ENCODE measurements around the gene CD300LF.
A peak's percentile ranks its signal among the peaks of the same experiment; 100 is the strongest.

The CD300LF gene

DNA sequence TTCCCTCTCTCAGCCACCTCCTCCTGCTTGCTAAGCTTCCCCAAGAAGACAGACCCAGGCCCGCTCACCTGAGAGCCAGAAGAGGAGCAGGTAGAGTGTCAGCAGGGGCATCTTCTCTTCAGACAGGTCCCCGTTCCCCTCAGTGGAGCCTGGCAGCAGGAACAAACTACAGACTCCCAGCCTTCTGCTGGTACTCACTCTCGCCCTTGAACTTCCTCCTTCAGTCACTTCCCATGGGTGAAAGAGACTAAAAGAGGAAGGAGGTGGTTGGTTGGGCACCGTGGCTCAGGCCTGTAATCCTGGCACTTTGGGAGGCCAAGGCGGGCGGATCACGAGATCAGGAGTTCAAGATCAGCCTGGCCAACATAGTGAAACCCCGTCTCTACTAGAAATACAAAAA lies at the start of gene CD300LF:
Gene CD300LF (minus strand): TSS at position 168 of the 400 bp plus-strand sequence. CDS start 57 bp downstream, at position 111.
- DNase-seq (ENCODE audit: low spot score) = no peak

DNA sequence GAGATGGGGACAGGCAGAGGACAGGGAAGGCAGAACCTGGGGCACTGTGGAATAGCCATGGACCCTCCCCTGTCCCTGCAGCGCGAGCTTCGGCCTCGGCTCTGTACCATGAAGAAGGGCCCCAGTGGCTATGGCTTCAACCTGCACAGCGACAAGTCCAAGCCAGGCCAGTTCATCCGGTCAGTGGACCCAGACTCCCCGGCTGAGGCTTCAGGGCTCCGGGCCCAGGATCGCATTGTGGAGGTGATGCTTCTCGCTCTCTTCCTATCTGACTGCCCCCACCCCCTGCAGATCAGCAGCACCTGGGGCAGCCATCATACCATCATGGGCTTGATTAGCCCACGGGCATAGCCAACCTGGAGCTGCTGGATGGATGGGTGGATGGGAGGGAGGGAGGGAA lies 49.2 kb upstream of the CD300LF start:
- no peak for DNase-seq (ENCODE audit: low spot score)

DNA sequence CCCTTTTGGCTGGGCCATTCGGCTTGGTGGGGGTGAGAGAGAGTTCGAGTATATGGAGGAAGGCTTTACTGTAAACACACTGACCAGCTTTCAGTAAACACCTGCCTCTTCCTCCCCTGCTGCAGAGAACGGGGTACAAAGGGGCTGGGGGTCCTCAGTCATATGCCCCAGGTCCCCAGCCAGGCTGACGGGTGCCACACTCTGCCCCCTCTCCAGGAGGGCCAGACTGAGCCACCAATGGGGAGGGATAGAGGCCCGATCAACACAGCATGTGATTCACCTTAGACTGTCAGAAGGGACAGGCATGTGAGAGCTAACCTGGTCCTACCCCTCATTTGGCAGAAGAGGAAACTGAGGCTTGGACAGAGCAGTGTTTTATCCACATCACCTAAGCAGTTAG lies 48.7 kb upstream of the CD300LF start:
- no peak for DNase-seq (ENCODE audit: low spot score)

DNA sequence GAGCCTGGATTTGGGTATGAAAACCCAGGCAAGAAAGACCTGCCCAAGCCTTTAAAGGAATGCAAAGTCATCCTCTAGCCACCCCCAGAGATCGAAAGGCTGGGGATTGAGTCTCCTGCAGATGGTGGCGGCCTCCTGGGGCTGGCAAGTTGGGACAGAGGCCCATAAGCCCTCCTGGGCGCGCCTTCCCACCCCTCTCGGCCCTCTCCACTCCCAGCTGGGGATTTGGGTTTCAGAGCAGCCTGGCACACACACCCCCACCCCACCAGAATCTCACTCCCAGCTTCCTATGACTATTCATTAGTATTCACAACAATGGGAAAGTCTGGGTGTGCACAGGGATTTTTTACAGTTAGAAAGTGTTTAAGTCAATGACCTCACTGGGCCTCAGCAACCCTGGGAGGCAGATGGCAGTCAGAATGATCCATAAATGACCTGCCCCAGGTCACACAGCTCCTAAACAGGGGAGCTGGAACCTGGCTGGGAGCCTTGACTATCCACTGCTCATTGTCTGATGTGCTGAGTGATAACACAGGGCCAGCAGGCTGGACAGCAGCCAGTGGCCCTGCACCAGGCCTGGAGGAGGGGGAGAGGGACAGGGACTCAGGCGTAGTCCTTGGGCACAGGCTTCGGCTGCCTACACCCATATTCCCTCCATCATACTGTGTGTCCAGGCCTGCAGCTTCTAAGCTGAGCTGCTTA lies 47.8 kb upstream of the CD300LF start:
- DNase-seq (ENCODE audit: low spot score) = no peak

DNA sequence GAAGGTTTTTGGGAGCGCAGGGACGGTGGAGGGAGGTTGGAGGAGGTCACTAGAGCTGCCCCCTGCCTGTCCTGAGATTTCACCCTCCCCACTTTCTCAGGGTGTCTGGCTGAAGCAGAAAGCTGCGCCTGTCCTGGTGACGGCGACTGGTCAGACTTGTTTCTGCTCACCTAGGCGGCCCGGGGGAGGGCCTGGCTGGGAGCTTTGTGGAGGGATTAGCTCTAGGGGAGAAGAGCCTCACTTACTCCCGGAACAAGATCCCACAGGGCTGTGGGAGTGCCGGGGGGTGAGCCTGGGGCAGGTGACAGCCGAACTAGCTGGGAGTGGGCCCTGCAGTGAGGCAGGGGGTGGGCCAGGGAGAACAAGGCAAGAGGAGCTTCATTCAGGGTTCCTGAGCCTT lies 47.2 kb upstream of the CD300LF start:
- no peak for DNase-seq (ENCODE audit: low spot score)

DNA sequence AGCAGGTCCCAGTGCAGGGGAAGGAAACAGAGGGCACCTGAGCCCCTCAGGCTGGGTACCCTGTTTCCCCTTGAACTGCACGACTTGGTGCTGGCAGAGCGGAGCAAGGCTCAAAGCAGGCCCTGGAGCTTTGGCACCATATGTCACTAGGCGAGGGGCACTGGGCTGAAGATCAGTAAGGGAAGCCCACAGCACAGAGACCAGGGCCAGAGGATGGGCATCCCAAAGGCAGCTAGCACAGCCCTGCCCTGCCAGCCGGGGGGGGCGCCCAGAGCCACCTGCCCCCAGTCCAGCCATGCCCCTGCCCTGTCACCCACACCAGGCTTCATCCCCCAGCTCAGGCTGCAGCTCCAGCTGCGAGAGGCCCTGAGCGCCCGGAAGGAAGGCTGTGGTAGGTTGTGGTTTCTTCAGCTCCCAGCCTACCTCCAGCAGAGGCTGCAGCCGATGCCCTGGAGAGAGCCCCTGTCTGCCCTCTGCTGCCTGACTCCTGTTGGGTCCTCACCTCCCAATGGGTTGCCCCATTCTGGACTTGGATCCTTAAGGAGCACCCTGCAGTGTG lies 46.6 kb upstream of the CD300LF start:
- DNase-seq (ENCODE audit: low spot score) = no peak

DNA sequence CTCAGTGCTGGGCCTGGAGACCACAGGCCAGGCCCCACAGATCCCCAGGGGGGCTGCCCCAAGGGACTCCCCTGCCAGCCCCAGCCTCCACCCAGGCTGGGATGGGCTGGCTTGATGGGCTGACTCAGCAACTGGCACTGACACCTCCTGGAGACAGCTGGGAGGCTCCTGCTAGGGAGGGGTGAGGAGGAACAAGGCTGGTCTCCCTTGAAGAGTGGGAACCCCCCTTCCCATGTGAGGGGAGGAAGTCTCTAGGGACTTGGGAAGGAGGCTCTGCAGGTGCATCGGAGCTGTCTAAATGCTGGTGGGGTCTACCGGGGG lies 46.1 kb upstream of the CD300LF start:
- peak; percentile 75 for DNase-seq (ENCODE audit: low spot score)

DNA sequence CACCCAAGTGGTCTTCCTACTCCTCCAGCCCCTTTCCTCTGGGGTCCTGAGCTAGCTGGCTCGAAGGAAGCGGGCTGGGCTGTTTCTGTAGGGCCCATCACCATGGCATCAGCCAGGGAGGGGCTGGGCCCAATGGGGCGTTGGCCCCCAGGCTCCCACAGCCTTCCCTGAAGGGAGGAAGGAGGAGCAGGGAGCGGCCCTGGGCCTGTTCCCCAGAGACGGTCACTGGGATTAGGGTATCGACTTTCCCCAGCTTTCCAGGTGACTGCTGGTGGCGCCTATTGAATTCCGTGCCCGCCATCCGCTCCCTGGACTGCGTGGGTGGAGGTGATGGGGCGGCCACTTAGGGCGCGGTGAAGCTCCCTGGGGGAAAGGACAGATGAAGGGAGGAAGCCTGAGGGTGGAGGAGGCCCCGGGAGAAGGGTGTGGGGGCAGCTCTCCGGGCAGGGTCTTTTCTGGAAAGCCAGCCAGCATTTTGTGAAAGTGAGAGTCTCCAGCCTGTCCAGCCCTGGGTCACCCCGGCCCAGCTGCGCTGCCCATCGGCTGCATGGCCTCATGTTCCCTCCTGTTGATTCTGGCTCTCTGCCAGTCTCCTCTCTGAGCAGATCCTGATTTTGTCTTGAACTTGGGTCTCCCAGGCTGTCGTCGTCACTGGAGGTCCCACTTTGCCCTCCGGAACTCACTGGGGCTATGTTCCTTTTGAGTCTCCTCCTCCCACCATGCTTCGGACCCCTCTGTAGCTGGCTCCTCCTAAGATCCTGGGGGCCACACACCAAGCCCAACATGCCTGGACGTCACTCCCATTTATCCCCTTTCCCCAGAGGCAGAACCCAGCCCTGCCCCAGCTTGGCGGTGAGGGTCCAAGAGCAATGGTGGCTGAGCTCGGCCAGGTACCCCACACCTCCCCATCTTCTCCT lies 45.5 kb upstream of the CD300LF start:
- DNase-seq (ENCODE audit: low spot score) = no peak

DNA sequence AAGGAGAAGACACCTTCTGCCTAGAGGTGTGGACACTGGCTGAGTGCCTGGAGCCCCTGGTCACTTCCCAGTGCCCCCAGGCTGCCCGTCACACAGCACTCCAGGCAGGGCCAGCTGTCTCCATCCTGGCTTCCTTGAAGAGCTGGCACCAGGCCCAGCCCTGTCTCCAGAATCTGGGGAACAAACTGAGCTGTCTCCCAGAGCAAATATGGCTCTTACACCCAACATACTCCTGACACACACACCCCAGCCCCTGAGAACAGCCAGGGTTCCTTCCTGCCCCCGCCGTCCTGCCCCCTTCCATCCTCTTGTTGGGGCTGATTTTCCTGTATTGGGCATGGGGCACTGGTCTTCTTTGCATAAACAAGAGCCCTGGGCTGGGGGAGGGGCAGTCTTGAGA lies 44.8 kb upstream of the CD300LF start:
- no peak for DNase-seq (ENCODE audit: low spot score)

DNA sequence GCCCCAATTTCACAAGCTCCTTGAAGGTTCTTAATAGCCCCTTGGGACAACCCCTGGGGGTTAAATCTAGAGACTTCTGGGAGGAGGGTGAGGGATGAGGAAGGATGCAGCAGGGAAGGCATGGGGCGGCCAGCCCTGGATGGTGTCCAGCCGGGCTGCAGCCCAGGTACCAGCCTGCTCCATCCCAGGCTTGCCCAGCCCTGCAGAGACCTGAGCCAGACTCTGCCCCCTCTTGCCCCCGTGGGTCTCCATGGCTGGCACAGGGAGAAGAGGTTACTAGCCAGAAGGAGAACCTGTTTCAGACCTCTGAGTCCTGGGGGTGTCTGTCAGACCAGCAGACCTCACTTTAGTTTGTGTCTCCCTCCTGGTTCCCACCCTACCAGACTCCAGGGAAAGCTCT lies 44.2 kb upstream of the CD300LF start:
- DNase-seq (ENCODE audit: low spot score) = no peak

DNA sequence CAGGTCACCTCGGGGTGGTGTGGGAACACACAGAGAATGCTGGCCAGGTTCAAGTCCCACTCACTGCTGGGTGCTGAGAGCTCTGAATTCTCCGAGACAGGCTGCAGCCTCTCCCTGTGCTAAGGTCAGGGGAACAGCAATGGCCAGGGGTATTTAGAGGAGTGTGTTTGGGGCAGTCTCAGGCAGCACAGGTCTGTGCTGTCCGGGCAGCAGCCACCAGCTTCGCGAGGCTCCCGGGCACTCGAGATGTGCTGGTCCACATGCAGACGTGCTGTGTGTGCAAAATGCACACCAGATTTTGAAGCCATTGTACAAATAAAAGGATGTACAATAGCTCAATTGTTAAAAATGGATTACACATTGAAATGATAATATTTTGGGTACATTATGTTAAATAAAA lies 42.8 kb upstream of the CD300LF start:
- DNase-seq (ENCODE audit: low spot score) = no peak

DNA sequence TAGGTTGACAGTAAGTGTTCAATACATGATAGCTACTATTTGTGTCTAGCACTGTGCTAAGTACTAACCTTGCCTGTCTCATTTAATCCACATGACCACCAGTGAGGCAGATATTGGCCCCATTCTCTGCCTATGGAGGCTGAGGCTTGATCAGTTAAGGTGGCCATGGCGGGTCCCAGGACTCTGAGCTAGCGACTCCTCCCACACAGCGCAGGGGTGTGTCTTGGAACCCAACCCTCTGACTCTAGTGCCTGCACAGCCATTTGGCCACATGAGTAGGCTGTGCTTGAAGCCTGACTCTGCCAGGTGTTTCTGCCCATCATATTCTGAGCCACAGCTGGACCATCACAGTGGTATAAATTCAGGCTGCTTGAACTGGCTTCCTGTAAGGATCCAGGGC lies 42.1 kb upstream of the CD300LF start:
- DNase-seq (ENCODE audit: low spot score) = no peak

DNA sequence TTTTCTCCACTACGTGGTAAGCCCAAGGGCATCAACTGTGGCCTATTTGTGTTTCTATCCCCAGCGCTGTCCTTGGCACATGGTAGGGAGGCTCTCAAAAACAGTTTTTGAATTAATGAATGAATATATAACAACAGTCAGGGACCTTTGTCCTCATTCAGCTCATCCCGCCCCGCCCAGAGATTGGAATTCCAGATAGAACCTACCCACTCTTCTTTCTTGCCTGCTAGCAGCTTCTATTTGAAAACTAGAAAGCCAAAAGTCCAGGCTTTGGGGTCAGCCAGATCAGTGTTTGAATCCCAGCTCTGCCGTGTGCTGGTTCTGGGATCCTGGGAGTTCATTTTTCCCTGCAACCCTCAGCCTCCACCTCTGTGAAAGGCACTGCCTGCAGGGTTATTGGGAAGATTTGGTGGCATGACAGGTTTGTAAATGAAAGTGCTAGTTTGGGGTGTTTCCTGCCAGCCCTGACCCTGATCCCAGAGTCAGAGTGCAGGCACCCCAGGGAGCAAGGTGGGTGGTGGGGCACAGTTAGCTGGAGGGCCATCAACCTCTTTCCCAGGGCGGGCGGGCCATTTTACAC lies 40.2 kb upstream of the CD300LF start:
- no peak for DNase-seq (ENCODE audit: low spot score)

DNA sequence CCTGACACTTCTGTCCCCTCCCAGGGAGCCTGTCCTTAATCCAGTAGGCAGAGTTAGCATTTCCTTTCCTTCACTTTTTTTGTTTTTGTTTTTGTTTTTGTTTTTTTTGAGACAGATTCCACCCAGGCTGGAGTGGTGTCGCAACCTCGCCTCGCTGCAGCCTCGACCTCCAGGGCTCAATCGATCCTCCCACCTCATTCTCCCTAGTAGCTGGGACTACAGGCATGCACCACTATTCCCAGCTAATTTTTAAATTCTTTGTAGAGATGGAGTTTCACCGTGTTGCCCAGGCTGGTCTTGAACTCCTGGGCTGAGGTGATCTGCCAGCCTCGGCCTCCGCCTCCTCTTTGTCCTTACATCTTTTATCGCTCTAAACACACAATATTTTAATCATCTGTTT lies 39.7 kb upstream of the CD300LF start:
- DNase-seq (ENCODE audit: low spot score) = no peak

DNA sequence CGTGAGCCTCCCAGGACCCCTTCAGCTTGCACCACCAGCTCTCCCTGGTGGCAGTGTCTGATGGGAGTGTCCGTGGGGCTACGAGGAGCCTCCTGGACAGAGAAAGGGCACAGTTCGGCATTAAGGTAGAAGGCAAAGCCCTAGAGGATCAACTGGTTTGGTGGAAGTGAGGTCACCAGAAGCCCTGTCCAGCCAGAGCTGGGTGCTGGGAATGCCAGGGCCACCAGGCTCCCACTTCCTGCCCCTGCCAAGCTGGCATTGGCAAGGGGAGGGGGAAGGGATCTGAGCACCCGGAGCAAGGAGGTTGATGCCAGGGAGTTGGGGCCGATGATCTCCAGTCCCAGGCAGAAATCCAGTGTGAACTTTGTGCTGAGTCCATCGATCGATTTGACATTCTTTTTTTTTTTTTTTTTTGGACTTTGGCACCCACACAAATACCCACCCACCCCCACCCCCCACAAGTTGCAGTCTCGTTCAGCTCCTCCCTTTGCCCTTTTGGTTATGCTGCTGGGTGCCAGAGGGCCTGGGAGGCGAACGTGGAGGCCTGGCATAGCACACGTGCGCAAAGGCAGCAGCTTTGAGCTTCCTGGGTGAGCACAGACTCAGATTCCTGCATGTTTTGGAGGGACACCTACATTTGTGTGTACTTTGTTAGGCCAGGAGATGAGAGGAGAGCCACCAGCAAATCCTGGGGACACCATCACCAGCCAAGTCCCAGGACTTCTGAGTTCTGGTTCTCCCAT lies 37.8 kb upstream of the CD300LF start:
- DNase-seq (ENCODE audit: low spot score) = no peak

DNA sequence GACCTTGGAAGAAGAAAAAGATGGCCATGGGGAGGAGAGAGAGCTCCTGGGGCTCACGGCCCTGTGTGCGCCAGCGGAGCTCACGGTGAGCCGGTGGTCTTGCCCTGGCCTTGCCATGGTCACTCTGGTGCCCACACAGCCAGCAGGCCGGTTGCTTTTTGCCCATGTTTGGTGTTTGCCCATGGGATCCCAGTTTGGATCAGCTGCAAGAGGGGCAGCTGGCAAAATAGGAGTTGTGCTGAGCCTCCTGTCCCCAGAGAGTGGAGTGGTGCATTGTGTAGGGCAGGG lies 37.3 kb upstream of the CD300LF start:
- no peak for DNase-seq (ENCODE audit: low spot score)

DNA sequence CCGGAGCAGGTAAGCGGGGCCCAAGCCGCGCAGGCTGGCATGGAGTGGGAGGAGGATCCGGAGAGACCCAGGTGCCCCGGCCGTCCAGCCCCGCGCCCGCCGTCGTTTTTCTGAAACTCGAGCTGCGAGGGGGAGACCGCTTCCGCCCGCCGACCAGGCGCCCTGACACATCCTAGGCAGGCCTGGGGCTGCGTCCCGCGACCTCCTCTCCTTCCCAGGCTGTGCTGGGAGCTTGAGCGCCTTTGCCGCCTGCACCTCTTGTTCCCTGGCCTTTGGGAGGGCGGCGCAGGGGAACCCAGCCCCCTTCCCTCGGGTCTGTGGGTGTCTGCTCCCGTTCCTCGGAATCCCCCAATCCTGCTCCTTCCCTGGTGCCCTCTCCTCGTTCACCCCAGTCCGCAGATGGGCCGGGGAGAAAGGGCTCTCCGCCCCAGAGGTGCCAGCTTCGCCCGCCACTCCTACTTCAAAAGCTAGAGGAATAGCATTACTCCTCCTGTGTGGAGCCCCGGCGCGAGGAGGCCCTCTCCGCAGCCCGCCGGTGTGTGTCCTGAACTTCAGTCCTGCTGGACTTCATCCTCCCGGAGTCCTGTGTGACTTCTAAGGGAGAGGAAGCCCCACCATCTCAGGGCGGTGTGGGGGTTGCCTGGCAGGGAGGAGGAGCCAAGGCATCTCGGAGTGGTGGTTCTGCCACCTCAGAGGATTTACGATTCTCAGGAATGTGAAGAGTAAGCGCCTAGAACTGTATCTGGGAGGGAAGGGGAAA lies 36.7 kb upstream of the CD300LF start:
- DNase-seq (ENCODE audit: low spot score) = peak; percentile 29

DNA sequence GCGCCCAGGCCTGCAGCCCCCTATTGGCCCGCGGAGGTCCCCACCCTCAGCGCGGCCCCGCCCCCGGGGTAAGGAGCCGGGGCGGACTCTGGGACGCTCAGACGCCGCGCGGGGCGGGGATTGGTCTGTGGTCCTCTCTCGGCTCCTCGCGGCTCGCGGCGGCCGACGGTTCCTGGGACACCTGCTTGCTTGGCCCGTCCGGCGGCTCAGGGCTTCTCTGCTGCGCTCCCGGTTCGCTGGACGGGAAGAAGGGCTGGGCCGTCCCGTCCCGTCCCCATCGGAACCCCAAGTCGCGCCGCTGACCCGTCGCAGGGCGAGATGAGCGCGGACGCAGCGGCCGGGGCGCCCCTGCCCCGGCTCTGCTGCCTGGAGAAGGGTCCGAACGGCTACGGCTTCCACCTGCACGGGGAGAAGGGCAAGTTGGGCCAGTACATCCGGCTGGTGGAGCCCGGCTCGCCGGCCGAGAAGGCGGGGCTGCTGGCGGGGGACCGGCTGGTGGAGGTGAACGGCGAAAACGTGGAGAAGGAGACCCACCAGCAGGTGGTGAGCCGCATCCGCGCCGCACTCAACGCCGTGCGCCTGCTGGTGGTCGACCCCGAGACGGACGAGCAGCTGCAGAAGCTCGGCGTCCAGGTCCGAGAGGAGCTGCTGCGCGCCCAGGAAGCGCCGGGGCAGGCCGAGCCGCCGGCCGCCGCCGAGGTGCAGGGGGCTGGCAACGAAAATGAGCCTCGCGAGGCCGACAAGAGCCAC lies 36.0 kb upstream of the CD300LF start, which contains the start of gene NHERF1:
Gene NHERF1 (plus strand): TSS at position 100 of the 750 bp plus-strand sequence. CDS start 219 bp downstream, at position 319.
- DNase-seq (ENCODE audit: low spot score) = peak; percentile 98

DNA sequence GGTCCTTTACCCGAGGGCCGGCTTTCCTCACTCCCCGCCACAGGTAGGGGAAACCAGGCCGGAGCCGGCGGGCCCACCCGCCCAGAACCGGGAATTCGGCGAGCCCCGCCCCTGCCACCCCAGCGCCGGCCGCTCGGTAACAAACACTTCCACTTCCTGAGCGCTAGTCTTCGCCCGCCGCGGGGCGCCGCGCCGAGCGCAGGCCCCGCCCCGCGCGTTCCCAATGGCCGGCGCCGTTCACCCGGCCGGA lies 35.5 kb upstream of the CD300LF start:
- no peak for DNase-seq (ENCODE audit: low spot score)

DNA sequence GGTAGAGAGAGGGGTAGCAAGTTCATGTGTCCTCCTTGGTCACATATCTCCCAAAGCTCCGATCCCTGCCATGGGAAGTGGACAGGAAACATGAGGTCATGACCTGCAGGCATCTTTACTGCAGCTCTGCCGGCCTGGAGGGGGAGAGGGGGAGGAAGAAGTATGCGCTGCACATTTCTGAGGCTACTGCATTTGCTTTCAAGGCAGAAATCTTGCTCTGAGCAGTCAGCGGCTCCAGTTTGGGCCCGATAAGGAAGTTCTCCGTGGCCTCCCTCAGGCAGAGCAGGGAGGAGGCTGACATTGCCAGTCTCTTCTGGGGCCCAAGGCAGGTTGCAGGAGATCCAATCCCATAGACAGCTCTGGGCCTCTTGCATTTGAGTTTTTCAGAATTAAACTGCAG lies 34.2 kb upstream of the CD300LF start:
- DNase-seq (ENCODE audit: low spot score) = no peak

DNA sequence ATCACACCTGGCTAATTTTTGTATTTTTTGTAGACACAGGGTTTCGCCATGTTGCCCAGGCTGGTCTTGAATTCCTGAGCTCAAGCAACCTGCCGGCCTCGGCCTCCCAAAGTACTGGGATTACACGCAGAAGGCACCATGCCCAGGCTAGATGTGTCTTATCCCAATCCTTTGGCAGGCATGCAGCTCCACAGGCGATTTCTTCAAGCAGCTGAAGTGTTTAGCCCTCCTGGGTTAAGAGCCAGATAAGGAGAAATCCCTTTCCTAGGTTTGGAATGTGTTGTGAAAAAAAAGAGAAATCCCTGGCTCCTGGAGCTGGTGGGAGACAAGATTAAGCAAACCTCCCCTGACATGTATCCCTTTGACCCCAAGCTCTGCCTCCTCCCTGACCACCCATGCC lies 33.7 kb upstream of the CD300LF start:
- no peak for DNase-seq (ENCODE audit: low spot score)

Data from AG08395 (cell line).